ENCODE data around the gene CD209. TPM values are rescaled to one million over a fixed set of nuclear protein-coding genes. Genes with fewer than 3 reads are reported as not detected.

CD209 gene
- total RNA-seq, 2 experiments from 2014 or later = not detected

- peak in 2 of 14 experiments; percentile 29 to 39 for DNase-seq
- H3K27ac Mint-ChIP-seq = no peak overlapping the region
Observed at GRCh38 chr19:7729211-7729610, 18.1 kb downstream of the CD209 start.

GRCh38 chr19:7725791-7726190 lies 21.5 kb downstream of the CD209 start:
- CTCF ChIA-PET = no interaction called here

More at GRCh38 chr19:7729211-7729610, 18.1 kb downstream of the CD209 start:
- Mint-ChIP-seq H3K4me3 (no peak overlapping the region), H3K36me3 (ENCODE audit: low read depth) (no peaks in the 10 kb centered on the region), H3K9me3 (no peaks in the 10 kb centered on the region), H3K4me1 (ENCODE audit: low read depth) (peaks cover 14% of the 10 kb centered on the region), H3K27me3 (peaks cover 51% of the 10 kb centered on the region)
- Histone ChIP-seq H3K9me3 (ENCODE audit: control insufficient read depth in 1 of 2, insufficient read depth in 1 of 2, low read length in 2 of 2) (peaks cover 0 to 28% of the 10 kb centered on the region in 2 experiments), H3K27ac (ENCODE audit: low read depth in 1 of 2, low read length in 2 of 2) (no peak overlapping the region), H3K36me3 (ENCODE audit: insufficient read depth, low read length) (no peaks in the 10 kb centered on the region), H3K4me1 (ENCODE audit: insufficient read depth, low read length) (peaks cover 19% of the 10 kb centered on the region), H3K27me3 (ENCODE audit: control insufficient read depth in 1 of 2, insufficient read depth in 2 of 2, low read length in 2 of 2) (peaks cover 28 to 44% of the 10 kb centered on the region in 2 experiments), H3K4me3 (ENCODE audit: low read length) (no peak overlapping the region)
- ChIA-PET POLR2A (no interaction called here), CTCF (no interaction called here)
- intact Hi-C loops (cut with DNase I, micrococcal nuclease) = no loop called here
- peak; percentile 49 for ATAC-seq (ENCODE audit: poor library complexity)
- TF ChIP-seq CTCF (IDR thresholded peaks at IDR 0.05) = no peak

GRCh38 chr19:7722231-7722651 lies 25.1 kb downstream of the CD209 start:
- H3K4me3 Mint-ChIP-seq = no peak overlapping the region
- peaks cover 6% of the 10 kb centered on the region for H3K27me3 Mint-ChIP-seq
- peaks cover 0 to 2% of the 10 kb centered on the region in 2 experiments for H3K9me3 ChIP-seq (ENCODE audit: control insufficient read depth in 1 of 2, insufficient read depth in 1 of 2, low read length in 2 of 2)
- no peaks in the 10 kb centered on the region for H3K4me1 Mint-ChIP-seq (ENCODE audit: low read depth)
- no peak overlapping the region for H3K27ac ChIP-seq (ENCODE audit: low read depth in 1 of 2, low read length in 2 of 2)
- ChIA-PET CTCF (no interaction called here), POLR2A (no interaction called here)
- ATAC-seq (ENCODE audit: poor library complexity) (no peak), DNase-seq (no peak)
- H3K27ac Mint-ChIP-seq = no peak overlapping the region
- intact Hi-C loops (cut with DNase I, micrococcal nuclease) = no loop called here
- H3K4me3 ChIP-seq (ENCODE audit: low read length) = no peak overlapping the region
- no peaks in the 10 kb centered on the region for H3K36me3 ChIP-seq (ENCODE audit: insufficient read depth, low read length)
- H3K36me3 Mint-ChIP-seq (ENCODE audit: low read depth) = no peaks in the 10 kb centered on the region
- no peaks in the 10 kb centered on the region for H3K9me3 Mint-ChIP-seq
- H3K4me1 ChIP-seq (ENCODE audit: insufficient read depth, low read length) = peaks cover 11% of the 10 kb centered on the region
- no peak for TF ChIP-seq CTCF (IDR thresholded peaks at IDR 0.05)
- H3K27me3 ChIP-seq (ENCODE audit: control insufficient read depth in 1 of 2, insufficient read depth in 2 of 2, low read length in 2 of 2) = peaks cover 0 to under 1% of the 10 kb centered on the region in 2 experiments

More at GRCh38 chr19:7725791-7726190, 21.5 kb downstream of the CD209 start:
- no peak for ATAC-seq (ENCODE audit: poor library complexity)
- Mint-ChIP-seq H3K4me3 (no peak overlapping the region), H3K27me3 (peaks cover 35% of the 10 kb centered on the region), H3K4me1 (ENCODE audit: low read depth) (peaks cover 14% of the 10 kb centered on the region), H3K9me3 (no peaks in the 10 kb centered on the region), H3K27ac (no peak overlapping the region), H3K36me3 (ENCODE audit: low read depth) (no peaks in the 10 kb centered on the region)
- H3K27ac ChIP-seq (ENCODE audit: low read depth in 1 of 2, low read length in 2 of 2) = no peak overlapping the region
- POLR2A ChIA-PET = interaction anchor here (1.2 kb wide), 1 partner anchor 20 kb away, joined by 3 read pairs; no protein-coding TSS in a partner anchor
- H3K9me3 ChIP-seq (ENCODE audit: control insufficient read depth in 1 of 2, insufficient read depth in 1 of 2, low read length in 2 of 2) = peaks cover 0 to 18% of the 10 kb centered on the region in 2 experiments
- H3K4me3 ChIP-seq (ENCODE audit: low read length) = no peak overlapping the region
- no peak for DNase-seq
- TF ChIP-seq CTCF (IDR thresholded peaks at IDR 0.05) = no peak
- H3K4me1 ChIP-seq (ENCODE audit: insufficient read depth, low read length) = peaks cover 19% of the 10 kb centered on the region
- H3K36me3 ChIP-seq (ENCODE audit: insufficient read depth, low read length) = no peaks in the 10 kb centered on the region
- H3K27me3 ChIP-seq (ENCODE audit: control insufficient read depth in 1 of 2, insufficient read depth in 2 of 2, low read length in 2 of 2) = peaks cover 22 to 33% of the 10 kb centered on the region in 2 experiments
- intact Hi-C loops (cut with DNase I, micrococcal nuclease) = no loop called here

All from CD4-positive, alpha-beta T cell (primary cell).